NCI-H2227 (cell line): ENCODE results near the gene AGPAT1.

Experiments
- DNase-seq: peaks from one replicate; lab custom pipeline; 2025; ENCODE audit not compliant: unreplicated experiment; lab: John Stamatoyannopoulos, UW

Gene AGPAT1

DNA sequence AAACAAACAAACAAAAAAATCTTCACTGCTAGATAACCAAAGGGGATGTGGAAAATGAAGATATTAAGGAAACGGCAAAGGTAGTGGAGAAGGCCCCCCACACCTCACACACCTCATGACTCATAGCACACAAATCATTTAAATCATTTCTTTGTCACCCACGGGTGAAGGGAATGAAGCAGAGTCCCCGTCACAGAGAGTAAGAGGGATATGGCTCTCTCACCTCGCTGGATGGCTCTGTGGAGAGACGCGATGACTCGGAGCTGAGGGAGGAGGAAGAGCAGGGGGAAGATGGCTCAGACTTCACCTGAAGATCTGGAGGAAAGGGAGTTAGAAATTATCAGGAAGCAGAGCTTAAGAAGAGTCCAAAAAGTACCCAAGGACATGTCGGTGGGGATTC is 49.0 kb downstream of the AGPAT1 start:
- DNase-seq = no peak

DNA sequence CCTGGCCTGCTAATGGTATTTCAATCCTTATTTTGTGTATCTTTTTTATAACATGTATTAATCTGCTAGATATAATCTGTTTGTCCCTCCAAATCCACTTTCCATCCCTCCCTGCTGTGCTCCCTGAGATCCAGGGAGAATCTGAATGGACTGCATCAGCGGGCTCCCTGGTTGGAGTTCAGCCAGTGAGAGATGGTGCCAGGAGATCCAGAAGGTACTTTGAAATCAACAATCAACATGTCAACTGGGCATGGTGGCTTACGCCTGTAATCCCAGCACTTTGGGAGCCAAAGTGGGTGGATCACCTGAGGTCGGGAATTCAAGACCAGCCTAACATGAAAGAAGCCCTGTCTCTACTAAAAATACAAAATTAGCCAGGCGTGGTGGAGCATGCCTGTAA is 52.2 kb downstream of the AGPAT1 start:
- DNase-seq = no peak

- no peak for DNase-seq
These were observed 55.3 kb downstream of the AGPAT1 start for GRCh38 chr6:32120573-32121059.

DNA sequence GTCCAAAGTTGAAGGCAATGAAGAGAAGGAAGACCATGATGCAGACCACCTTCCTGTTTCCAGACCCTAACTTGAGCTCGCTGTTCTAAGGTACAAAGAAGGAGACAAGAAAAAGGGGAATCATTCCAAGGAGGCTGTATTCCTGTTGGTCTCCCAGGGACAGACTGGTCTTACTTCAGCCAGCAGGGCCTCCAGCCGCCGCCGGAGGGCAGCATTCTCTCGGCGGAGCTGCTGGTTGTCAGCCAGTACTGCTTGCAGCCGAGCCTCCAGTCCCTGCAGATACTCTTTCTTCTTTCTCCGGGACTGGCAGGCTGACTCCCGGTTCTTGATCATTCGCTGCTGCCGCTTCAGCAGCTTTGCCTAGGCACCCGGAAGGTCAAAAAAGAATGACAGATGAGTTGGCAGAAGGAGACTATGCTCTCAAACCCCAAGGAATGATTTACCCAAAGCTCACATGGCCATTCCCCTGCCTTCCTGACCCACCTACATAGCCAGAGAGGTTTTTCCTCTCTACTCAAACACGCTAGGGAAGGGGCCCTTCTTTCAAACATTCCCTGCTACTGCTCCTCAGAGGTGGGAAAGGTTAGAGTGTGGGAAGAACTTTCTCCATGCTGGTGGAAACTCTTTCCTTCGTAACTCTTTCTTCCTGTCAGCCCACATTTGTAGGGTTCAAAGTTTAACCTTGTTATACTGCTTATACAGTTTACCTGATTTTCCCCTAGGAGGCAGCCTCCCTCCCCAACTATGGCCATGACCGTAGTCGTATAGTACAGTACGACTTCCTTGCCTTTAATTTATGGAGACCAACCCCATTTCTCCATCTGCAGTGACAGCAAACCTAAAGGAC is 56.9 kb downstream of the AGPAT1 start:
- DNase-seq = peak; percentile 86
